SW480 (cell line): ENCODE data around the gene EAF1.
"Not testable (repeated sequence)": the region's sequence is repeated elsewhere in the genome, so short reads cannot be mapped to it uniquely, and the experiment has no call there.

Source experiments
- DNase-seq: peaks from one replicate; pipeline ENCODE4 v3.0.0-alpha.2; 2016; ENCODE audit warnings: low spot score

The EAF1 gene

DNA sequence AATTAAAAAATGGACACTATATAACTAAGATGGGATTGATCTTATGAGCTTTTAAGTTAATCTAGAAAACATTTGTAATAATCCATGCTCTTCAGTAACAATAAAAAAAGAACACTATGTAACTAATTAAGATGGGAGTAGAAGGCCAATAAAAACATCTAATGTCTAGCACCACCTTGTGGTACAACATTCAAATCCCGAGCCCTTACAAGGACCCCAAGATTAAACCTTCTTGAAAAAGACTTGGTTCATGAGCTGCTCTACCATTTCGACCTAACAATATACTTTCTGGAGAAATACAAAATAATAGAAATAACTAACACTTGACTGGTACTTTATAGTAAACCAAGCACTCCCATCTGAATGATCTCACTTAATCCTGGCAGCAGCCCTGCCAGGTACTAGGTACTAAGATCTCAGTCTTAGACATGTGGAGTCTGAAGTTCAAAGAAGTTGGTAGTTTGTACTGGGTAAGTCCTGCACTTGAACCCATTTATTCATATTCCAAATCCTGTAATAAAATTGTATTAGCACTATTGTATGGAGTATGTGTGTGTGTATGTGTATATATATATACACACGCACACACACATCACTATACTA is 21.8 kb upstream of the EAF1 start:
- peak; percentile 58 for DNase-seq

- no peak for DNase-seq
Observed at GRCh38 chr3:15409239-15409638, 18.2 kb upstream of the EAF1 start.

DNA sequence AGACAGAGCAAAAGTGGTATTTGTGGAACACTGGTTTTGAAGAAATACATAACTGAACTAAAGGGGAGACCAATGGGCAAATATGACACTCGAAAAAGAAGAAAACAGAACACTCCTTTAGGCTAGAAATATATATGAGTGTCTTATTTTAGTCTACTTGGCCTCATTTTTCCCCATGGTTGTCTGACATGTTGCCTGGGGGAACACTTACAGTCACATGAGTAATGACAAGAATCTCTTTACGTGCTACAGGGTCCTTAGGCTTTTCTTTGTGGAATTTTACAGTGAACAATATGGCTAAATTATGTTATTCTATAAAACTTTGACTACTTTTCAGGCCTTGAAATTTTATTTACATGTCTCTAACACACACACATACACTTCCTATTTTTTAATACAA is 17.6 kb upstream of the EAF1 start:
- no peak for DNase-seq

GRCh38 chr3:15410966-15411365 is 16.4 kb upstream of the EAF1 start:
- DNase-seq = not testable (repeated sequence)

GRCh38 chr3:15420871-15421270 is 6.5 kb upstream of the EAF1 start:
- no peak for DNase-seq

DNA sequence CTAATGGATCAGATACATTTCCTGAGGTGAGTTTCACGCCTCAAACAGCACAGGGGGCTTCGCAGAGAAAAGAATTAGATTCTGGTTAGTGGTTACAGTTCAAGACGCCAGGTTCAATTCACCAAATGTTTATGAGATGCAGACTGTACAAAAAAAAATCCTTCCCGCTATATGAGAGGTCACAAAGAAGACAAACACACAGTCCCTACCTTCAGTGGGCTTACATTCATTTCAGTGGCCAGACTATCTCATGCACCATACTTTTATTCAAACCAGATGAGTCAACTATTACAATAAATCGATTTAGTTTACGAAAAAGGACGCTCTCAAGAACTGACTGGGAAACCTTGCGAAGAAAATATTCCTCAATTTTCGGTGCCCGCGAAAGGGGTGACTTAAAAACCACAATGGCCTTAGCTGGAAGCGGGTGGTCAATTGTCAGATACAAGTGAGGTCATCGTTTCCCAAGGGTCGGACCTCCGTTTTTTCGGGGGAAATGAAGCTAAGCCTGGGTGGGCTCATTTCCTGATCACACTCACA is 749 bp upstream of the EAF1 start:
- no peak for DNase-seq

GRCh38 chr3:15427981-15428380 is 583 bp downstream of the EAF1 start:
- DNase-seq = no peak

- DNase-seq = peak; percentile 16
Observed at GRCh38 chr3:15428539-15428938, 1.1 kb downstream of the EAF1 start.

GRCh38 chr3:15429080-15429479 is 1.7 kb downstream of the EAF1 start:
- no peak for DNase-seq

DNA sequence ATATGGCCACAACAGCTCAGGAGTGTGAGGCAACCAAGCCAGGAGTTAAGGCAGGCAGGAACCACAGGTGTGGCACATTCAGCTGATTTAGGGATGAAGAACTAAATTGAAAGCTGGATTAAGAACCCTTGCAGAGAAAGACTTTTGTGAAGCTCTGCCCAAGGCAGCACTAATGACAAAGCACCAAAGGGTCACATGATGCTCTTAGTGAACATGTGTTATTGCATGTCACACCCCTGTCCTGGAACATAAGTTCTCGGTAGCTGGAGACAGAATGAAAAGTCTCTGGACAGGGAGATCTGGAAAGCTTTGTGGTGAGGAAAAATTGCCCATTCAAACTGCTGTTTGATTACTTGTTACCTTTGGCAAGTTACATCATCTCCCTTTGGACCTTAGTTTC is 3.2 kb downstream of the EAF1 start:
- DNase-seq = no peak

DNA sequence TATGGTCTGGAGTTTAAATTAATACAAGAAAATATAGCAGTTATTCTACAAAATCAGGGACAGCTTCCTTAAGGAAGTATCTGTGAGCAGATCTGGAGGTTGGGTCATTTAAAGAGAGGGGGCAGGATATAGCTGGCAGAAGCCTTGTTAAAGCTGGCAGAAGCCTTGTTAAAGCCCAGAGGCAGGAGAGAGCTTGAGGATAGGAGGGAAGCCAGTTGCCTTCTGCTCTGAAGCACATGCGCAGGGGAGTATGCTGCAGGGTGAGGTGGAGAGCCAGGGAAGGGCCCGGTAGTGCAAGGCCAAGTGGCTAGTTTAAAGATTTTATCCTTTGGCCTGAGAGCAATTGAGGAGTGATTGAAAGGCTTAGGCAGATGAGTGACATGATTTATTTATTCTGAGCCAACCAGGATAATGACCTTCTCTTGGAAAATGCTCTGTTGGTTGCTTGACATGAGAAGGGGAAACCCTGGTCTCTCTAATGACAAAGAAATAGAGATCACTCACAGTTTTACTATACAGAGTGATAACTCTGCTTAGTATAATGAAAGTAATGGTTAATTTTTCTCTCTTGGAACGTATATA is 3.9 kb downstream of the EAF1 start:
- no peak for DNase-seq

- no peak for DNase-seq
Observed at GRCh38 chr3:15433531-15433930, 6.1 kb downstream of the EAF1 start.

GRCh38 chr3:15434756-15435155 is 7.4 kb downstream of the EAF1 start:
- DNase-seq = no peak

GRCh38 chr3:15436246-15436645 is 8.8 kb downstream of the EAF1 start:
- no peak for DNase-seq

GRCh38 chr3:15438983-15439382 is 11.6 kb downstream of the EAF1 start:
- DNase-seq = no peak

GRCh38 chr3:15439476-15439875 is 12.1 kb downstream of the EAF1 start:
- no peak for DNase-seq

- no peak for DNase-seq
Observed at GRCh38 chr3:15440891-15441290, 13.5 kb downstream of the EAF1 start.

DNA sequence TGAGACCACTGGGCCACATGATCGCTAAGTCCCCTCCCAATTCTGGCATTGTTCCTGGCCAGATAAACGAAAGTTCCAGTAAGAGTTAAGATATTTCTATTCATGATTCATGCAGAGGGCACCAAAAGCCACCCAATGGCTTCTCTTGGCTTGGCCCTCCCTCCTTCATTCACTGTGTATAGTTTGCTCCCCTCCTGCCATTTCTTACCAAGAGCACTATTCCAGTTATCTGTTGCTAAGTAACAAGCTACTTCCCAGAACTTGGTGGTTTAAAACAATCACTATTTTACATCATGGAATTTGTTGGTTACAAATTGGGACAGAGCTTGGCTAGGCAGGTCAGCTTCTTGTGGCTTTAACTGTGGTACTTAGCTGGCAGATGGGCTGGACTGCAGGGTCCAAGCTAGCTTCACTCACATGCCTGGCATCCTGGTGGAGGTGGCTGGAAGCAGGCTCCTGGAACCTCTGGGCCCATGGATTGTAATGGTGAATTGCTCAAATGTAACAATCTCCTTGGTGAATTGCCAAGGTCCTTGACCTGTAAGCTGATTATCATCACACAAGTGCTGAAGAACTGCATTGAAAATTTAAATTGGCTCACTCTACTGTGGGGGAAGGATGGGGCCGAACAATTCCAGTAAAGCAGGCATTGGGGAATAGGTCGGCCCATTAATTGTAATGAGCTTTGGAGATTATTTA is 16.6 kb downstream of the EAF1 start:
- no peak for DNase-seq

DNA sequence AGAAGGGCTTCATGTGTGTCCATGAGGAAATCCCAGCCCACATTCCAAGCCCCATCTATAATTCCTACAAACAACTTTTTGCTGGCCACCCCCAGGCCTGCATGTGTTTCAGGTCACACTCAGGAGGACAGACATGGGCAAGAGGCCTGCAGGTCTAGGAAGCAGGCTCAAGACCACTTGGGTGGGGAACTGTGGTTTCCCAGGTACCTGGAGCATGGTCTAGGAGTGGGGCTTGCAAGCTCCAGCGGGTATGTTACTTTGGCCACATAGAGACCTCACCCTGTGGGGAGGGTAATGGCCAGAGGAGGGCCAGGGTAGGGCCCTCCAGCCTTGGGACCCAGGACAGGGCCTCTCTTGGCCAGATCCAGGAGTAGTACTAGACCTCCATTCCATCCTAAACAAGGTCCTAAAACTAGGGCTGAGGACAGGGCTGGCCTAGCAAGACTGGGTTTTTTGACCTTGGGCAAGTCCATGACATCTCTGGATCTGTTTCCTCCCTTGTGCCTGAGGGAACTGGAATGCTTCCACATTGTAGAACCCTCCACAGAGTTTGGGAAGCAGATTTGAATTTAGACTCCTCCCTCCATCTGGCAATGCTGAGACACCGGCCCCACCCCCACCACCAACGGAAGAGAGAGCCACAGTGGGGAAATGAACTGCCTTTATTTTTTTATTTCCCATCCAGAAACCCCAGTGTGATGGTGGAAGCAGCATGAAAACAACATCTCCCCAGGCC is 22.3 kb downstream of the EAF1 start:
- no peak for DNase-seq

GRCh38 chr3:15450438-15451215 is 23.2 kb downstream of the EAF1 start:
- DNase-seq = no peak

DNA sequence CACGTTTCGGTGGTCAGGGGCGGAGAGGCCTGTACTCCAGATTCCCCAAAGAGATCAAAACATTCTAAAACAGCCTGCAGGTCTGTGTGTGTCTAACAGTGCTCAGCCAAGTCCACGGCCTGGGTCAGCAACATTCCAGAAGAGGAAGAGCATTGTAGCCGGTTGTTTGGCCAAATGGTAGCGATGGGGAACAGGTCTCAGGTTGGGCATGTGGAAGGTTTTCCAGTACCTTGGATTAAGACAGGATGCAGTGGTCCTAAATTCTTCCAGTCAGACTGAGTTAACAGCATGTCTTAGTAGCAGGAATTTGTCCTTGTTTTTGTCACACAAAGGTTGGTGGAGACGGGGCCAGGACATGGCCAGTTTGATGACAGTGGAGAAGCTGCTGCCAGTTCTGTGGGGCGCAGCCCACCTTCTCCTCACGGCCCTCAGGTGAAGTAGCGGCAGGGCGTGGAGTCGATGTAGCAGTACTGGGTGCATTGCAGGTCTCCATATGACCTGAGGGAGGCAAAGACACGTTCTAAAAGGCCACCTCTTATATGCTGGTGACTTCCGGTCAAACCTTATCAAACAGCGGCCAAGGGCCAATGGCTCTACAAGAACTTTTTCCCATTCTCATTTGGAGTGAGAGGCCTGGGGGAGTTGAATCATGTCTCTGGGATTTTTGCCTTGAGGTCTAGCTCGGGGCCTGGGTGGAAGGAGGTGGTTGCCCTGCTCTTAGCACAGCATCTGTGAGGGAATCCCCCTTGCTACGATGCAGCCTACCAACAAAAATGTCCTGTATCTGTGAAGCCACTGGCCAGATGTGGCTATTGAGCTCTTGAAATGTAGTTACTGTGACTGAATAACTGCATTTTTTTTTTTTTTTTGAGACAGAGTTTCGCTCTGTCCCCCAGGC is 24.1 kb downstream of the EAF1 start:
- no peak for DNase-seq
